Stimulated activated CD8-positive, alpha-beta memory T cell treated with anti-CD3 and anti-CD28 coated beads, Interleukin-4, amount 100 ng/mL, for 24 hours (primary cell): ENCODE results near the gene EML4.
"Not testable (repeated sequence)": the region's sequence is repeated elsewhere in the genome, so short reads cannot be mapped to it uniquely, and the experiment has no call there.

Experiments
- DNase-seq: peaks from one replicate; pipeline ENCODE4 v3.0.0-alpha.2; 2020; ENCODE audit warnings: low read depth

The EML4 gene

GRCh38 chr2:42335514-42336104, 166.5 kb downstream of the EML4 start:
- DNase-seq = no peak

GRCh38 chr2:42336361-42336965, 167.3 kb downstream of the EML4 start:
- no peak for DNase-seq

GRCh38 chr2:42337356-42337820, 168.2 kb downstream of the EML4 start:
- DNase-seq = no peak

GRCh38 chr2:42337846-42338566, 168.9 kb downstream of the EML4 start:
- no peak for DNase-seq

- no peak for DNase-seq
Measured at GRCh38 chr2:42338567-42339190, 169.5 kb downstream of the EML4 start.

- no peak for DNase-seq
Measured at GRCh38 chr2:42339191-42339912, 170.2 kb downstream of the EML4 start.

GRCh38 chr2:42340045-42340937, 171.1 kb downstream of the EML4 start:
- DNase-seq = no peak

GRCh38 chr2:42340938-42341636, 171.9 kb downstream of the EML4 start:
- DNase-seq = no peak

GRCh38 chr2:42342061-42342794, 173.1 kb downstream of the EML4 start:
- no peak for DNase-seq

GRCh38 chr2:42342795-42343241, 173.7 kb downstream of the EML4 start:
- DNase-seq = no peak

GRCh38 chr2:42345986-42346385, 176.8 kb downstream of the EML4 start:
- DNase-seq = no peak

- DNase-seq = not testable (repeated sequence)
Measured at GRCh38 chr2:42346856-42347255, 177.7 kb downstream of the EML4 start.

GRCh38 chr2:42347518-42347917, 178.4 kb downstream of the EML4 start:
- DNase-seq = not testable (repeated sequence)

- DNase-seq = no peak
Measured at GRCh38 chr2:42348113-42348805, 179.1 kb downstream of the EML4 start.

GRCh38 chr2:42350434-42351063, 181.4 kb downstream of the EML4 start:
- no peak for DNase-seq

- no peak for DNase-seq
Measured at GRCh38 chr2:42351864-42352263, 182.7 kb downstream of the EML4 start.

GRCh38 chr2:42353792-42354429, 184.8 kb downstream of the EML4 start:
- DNase-seq = no peak

GRCh38 chr2:42359304-42359964, 190.3 kb downstream of the EML4 start:
- no peak for DNase-seq
